ENCODE results near the gene KLHL7.
"Not testable (repeated sequence)": the region's sequence is repeated elsewhere in the genome, so short reads cannot be mapped to it uniquely, and the experiment has no call there.

The KLHL7 gene

GRCh38 chr7:23107781-23108180, 2.2 kb downstream of the KLHL7 start:
- no peak for DNase-seq

GRCh38 chr7:23108995-23109394, 3.4 kb downstream of the KLHL7 start:
- DNase-seq: no peak

GRCh38 chr7:23109470-23109869, 3.9 kb downstream of the KLHL7 start:
- no peak for DNase-seq

- no peak for DNase-seq
Observed at GRCh38 chr7:23114896-23115295, 9.3 kb downstream of the KLHL7 start.

GRCh38 chr7:23115991-23116390, 10.4 kb downstream of the KLHL7 start:
- DNase-seq: no peak

GRCh38 chr7:23117841-23118240, 12.3 kb downstream of the KLHL7 start:
- DNase-seq: no peak

GRCh38 chr7:23120106-23120505, 14.5 kb downstream of the KLHL7 start:
- no peak for DNase-seq

- DNase-seq: no peak
Observed at GRCh38 chr7:23121165-23121564, 15.6 kb downstream of the KLHL7 start.

GRCh38 chr7:23123007-23123406, 17.4 kb downstream of the KLHL7 start:
- no peak for DNase-seq

- no peak for DNase-seq
Observed at GRCh38 chr7:23123465-23123864, 17.9 kb downstream of the KLHL7 start.

GRCh38 chr7:23129036-23129435, 23.5 kb downstream of the KLHL7 start:
- DNase-seq: no peak

- not testable (repeated sequence) for DNase-seq
Observed at GRCh38 chr7:23131799-23132198, 26.2 kb downstream of the KLHL7 start.

GRCh38 chr7:23133797-23134196, 28.2 kb downstream of the KLHL7 start:
- no peak for DNase-seq

- no peak for DNase-seq
Observed at GRCh38 chr7:23135755-23136154, 30.2 kb downstream of the KLHL7 start.

- no peak for DNase-seq
Observed at GRCh38 chr7:23136216-23136615, 30.6 kb downstream of the KLHL7 start.

- no peak for DNase-seq
Observed at GRCh38 chr7:23157679-23158078, 52.1 kb downstream of the KLHL7 start.

- DNase-seq: no peak
Observed at GRCh38 chr7:23158546-23158945, 53.0 kb downstream of the KLHL7 start.

- DNase-seq: no peak
Observed at GRCh38 chr7:23161482-23161881, 55.9 kb downstream of the KLHL7 start.

- DNase-seq: no peak
Observed at GRCh38 chr7:23164846-23165245, 59.3 kb downstream of the KLHL7 start.

GRCh38 chr7:23165316-23165715, 59.7 kb downstream of the KLHL7 start:
- DNase-seq: no peak

GRCh38 chr7:23167691-23168090, 62.1 kb downstream of the KLHL7 start:
- DNase-seq: no peak

- no peak for DNase-seq
Observed at GRCh38 chr7:23168111-23168885, 62.7 kb downstream of the KLHL7 start.

GRCh38 chr7:23175938-23176337, 70.4 kb downstream of the KLHL7 start:
- no peak for DNase-seq

GRCh38 chr7:23181684-23182553, 76.3 kb downstream of the KLHL7 start, which contains the start of gene NUP42:
TSS of gene NUP42 (plus strand) at chr7:23182048. CDS start at chr7:23182086, 38 bp downstream.
- peak; percentile 91 to 93 for DNase-seq

Data from stimulated activated CD4-positive, alpha-beta T cell treated with anti-CD3 and anti-CD28 coated beads, Interleukin-4, amount 100 ng/mL, for 4 hours (primary cell).